Type B pancreatic cell (in vitro differentiated cells): ENCODE data around the gene DCP1A. TPM values are rescaled to one million over a fixed set of nuclear protein-coding genes. Genes with fewer than 3 reads are reported as not detected.
"Not testable (repeated sequence)": the region's sequence is repeated elsewhere in the genome, so short reads cannot be mapped to it uniquely, and the experiment has no call there.

Experiments
- DNase-seq: peaks from one replicate; pipeline ENCODE4 v3.0.0; 2021; ENCODE audit warnings: mixed read lengths; ENCODE audit not compliant: unreplicated experiment; ENCODE audit errors: extremely low spot score
- H3K27ac Mint-ChIP-seq: 2 replicates; pipeline ENCODE4 v1.8.0; 2021; ENCODE audit warnings: mild to moderate bottlenecking, mixed read lengths
- H3K27me3 Mint-ChIP-seq: 2 replicates; pipeline ENCODE4 v1.8.0; 2021; ENCODE audit warnings: mixed read lengths
- H3K36me3 Mint-ChIP-seq: 2 replicates; pipeline ENCODE4 v1.8.0; 2021; ENCODE audit warnings: mixed read lengths
- H3K4me1 Mint-ChIP-seq: one replicate; pipeline ENCODE4 v1.8.0; 2021; ENCODE audit warnings: mixed read lengths; ENCODE audit not compliant: unreplicated experiment
- H3K4me3 Mint-ChIP-seq: 2 replicates; pipeline ENCODE4 v1.8.0; 2021; ENCODE audit warnings: mild to moderate bottlenecking, mixed read lengths
- H3K9me3 Mint-ChIP-seq: 2 replicates; pipeline ENCODE4 v1.8.0; 2021; ENCODE audit warnings: mixed read lengths
- CTCF ChIP-seq: fragments of 200-600 bp; sonication (generic); conservative IDR thresholded peaks from 2 replicates; pipeline ENCODE4 v1.5.0; 2021; ENCODE audit warnings: antibody characterized with exemption, mild to moderate bottlenecking
- total RNA-seq: library from RNA; stranded (reverse); gene quantifications from 2 replicates; pipeline ENCODE4 v1.2.1, GENCODE V29; 2021; ENCODE audit warnings: low replicate concordance

DCP1A gene
- total RNA-seq, 1 donor from 2014 or later: 31.4 TPM

GRCh38 chr3:53354945-53355498 lies 7.7 kb upstream of the DCP1A start:
- no peak overlapping the region for H3K27ac Mint-ChIP-seq

GRCh38 chr3:53353202-53353601 lies 5.9 kb upstream of the DCP1A start:
- H3K27ac Mint-ChIP-seq: no peak overlapping the region
- no peaks in the 10 kb centered on the region for H3K9me3 Mint-ChIP-seq
- peaks cover 16% of the 10 kb centered on the region for H3K4me1 Mint-ChIP-seq
- no peak overlapping the region for H3K4me3 Mint-ChIP-seq
- no peak for DNase-seq
- no peaks in the 10 kb centered on the region for H3K36me3 Mint-ChIP-seq
- peaks cover 6% of the 10 kb centered on the region for H3K27me3 Mint-ChIP-seq
- TF ChIP-seq CTCF: no peak

More at GRCh38 chr3:53354945-53355498, 7.7 kb upstream of the DCP1A start:
- Mint-ChIP-seq H3K36me3 (no peaks in the 10 kb centered on the region), H3K4me1 (peaks cover 13% of the 10 kb centered on the region), H3K9me3 (no peaks in the 10 kb centered on the region), H3K4me3 (no peak overlapping the region), H3K27me3 (peaks cover 6% of the 10 kb centered on the region)
- no peak for TF ChIP-seq CTCF
- no peak for DNase-seq

GRCh38 chr3:53350652-53351051 lies 3.3 kb upstream of the DCP1A start:
- Mint-ChIP-seq H3K4me3 (peak overlapping the region; percentile 62), H3K27me3 (no peaks in the 10 kb centered on the region), H3K4me1 (peaks cover 29% of the 10 kb centered on the region), H3K36me3 (no peaks in the 10 kb centered on the region), H3K9me3 (peaks cover 4% of the 10 kb centered on the region), H3K27ac (peak overlapping the region; percentile 74)
- DNase-seq: no peak
- TF ChIP-seq CTCF: peak; percentile 42

- Mint-ChIP-seq H3K4me3 (peak overlapping the region; percentile 99), H3K4me1 (peaks cover 40% of the 10 kb centered on the region), H3K27ac (peak overlapping the region; percentile 100)
- not testable (repeated sequence) for H3K9me3 Mint-ChIP-seq, H3K36me3 Mint-ChIP-seq, DNase-seq, H3K27me3 Mint-ChIP-seq
Observed at GRCh38 chr3:53348118-53348517, 775 bp upstream of the DCP1A start.

GRCh38 chr3:53346922-53347260 lies 452 bp downstream of the DCP1A start:
- Mint-ChIP-seq H3K27me3 (no peaks in the 10 kb centered on the region), H3K4me1 (peaks cover 40% of the 10 kb centered on the region), H3K27ac (peak overlapping the region; percentile 100), H3K9me3 (peaks cover 4% of the 10 kb centered on the region), H3K36me3 (peaks cover 16% of the 10 kb centered on the region), H3K4me3 (peak overlapping the region; percentile 99)
- TF ChIP-seq CTCF: no peak
- DNase-seq: no peak

GRCh38 chr3:53346514-53346913 lies 829 bp downstream of the DCP1A start:
- H3K4me1 Mint-ChIP-seq: peaks cover 40% of the 10 kb centered on the region
- H3K36me3 Mint-ChIP-seq: peaks cover 16% of the 10 kb centered on the region
- peaks cover 4% of the 10 kb centered on the region for H3K9me3 Mint-ChIP-seq
- H3K4me3 Mint-ChIP-seq: peak overlapping the region; percentile 99
- TF ChIP-seq CTCF: no peak
- no peak for DNase-seq
- peak overlapping the region; percentile 100 for H3K27ac Mint-ChIP-seq
- H3K27me3 Mint-ChIP-seq: no peaks in the 10 kb centered on the region
